ENCODE results near the gene TRIM37.
"Not testable (repeated sequence)": the region's sequence is repeated elsewhere in the genome, so short reads cannot be mapped to it uniquely, and the experiment has no call there.

The TRIM37 gene

DNA sequence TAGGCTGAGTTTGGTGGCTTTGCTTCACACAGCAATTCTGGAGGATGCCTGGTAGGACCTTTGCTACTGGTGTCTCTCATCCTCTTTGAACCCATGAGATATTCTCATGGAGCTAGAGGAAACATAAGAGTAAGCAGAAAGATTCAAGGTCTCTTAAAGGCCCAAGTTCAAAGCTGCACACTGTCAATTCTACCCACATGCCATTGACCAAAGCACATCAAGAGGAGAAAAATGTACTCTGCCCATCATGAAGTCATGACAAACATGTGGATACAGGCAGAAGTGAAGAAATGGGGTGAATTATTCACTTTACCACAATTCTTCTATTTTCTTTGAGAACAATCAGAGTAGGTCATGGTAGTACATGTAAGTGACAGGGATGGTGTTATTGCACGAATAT, 35.2 kb upstream of the TRIM37 start:
- H3K4me3 ChIP-seq (ENCODE audit: low read length), result no peak overlapping the region
- no peaks in the 10 kb centered on the region for H3K9me3 ChIP-seq (ENCODE audit: control insufficient read depth, low read length)
- H3K9ac ChIP-seq (ENCODE audit: low read length), result no peak overlapping the region
- no peak for DNase-seq (ENCODE audit: low read depth)
- no peaks in the 10 kb centered on the region for H3K36me3 ChIP-seq (ENCODE audit: control insufficient read depth, insufficient read depth, low read length, severe bottlenecking)
- no peaks in the 10 kb centered on the region for H3K4me1 ChIP-seq (ENCODE audit: control insufficient read depth, insufficient read depth, low read length)
- no peaks in the 10 kb centered on the region for H3K27me3 ChIP-seq (replicated peaks; ENCODE audit: control insufficient read depth, insufficient read depth, low read length)

- no peaks in the 10 kb centered on the region for H3K36me3 ChIP-seq (ENCODE audit: control insufficient read depth, insufficient read depth, low read length, severe bottlenecking)
Measured at GRCh38 chr17:59139939-59140338, 33.3 kb upstream of the TRIM37 start.

DNA sequence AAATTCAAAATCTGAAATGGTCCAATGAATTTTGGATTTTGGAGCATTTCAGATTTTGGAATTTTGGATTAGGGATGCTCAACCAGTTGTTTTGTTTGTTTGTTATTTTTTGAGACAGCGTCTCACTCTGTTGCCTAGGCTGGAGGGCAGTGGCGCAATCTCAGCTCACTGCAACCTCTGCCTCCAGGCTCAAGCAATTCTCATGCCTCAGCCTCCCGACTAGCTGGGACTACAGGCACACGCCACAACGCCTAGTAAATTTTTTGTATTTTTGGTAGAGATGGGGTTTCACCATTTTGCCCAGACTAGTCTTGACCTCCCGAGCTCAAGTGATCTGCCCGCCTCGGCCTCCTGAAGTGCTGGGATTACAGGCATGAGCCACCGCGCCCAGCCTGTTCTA, 31.7 kb upstream of the TRIM37 start:
- H3K9me3 ChIP-seq (ENCODE audit: control insufficient read depth, low read length); H3K4me3 ChIP-seq (ENCODE audit: low read length); H3K36me3 ChIP-seq (ENCODE audit: control insufficient read depth, insufficient read depth, low read length, severe bottlenecking); H3K4me1 ChIP-seq (ENCODE audit: control insufficient read depth, insufficient read depth, low read length); H3K27me3 ChIP-seq (replicated peaks; ENCODE audit: control insufficient read depth, insufficient read depth, low read length); DNase-seq (ENCODE audit: low read depth); H3K9ac ChIP-seq (ENCODE audit: low read length): not testable (repeated sequence)

More at GRCh38 chr17:59139939-59140338, 33.3 kb upstream of the TRIM37 start:
- Histone ChIP-seq H3K9ac (ENCODE audit: low read length) (no peak overlapping the region), H3K9me3 (ENCODE audit: control insufficient read depth, low read length) (no peaks in the 10 kb centered on the region), H3K4me1 (ENCODE audit: control insufficient read depth, insufficient read depth, low read length) (no peaks in the 10 kb centered on the region), H3K4me3 (ENCODE audit: low read length) (no peak overlapping the region), H3K27me3 (replicated peaks; ENCODE audit: control insufficient read depth, insufficient read depth, low read length) (no peaks in the 10 kb centered on the region)
- DNase-seq (ENCODE audit: low read depth), result no peak

DNA sequence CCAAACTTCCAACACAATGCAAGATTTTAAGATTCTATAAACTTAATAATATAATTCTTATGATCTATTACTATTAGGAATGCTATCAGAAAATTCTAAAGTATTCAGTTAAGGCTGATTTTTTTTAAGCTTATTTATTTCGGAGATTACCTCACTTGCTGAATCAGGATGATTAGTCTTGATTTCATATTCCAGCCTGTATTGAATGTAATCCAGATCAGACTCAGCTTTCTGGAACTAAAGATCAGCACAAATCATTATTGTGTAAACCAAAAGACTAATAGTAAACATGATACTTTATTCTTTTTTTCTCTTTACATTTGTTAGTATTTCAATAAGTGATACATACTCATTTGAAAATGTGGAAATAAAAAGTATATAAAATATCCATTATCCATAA, 24.5 kb upstream of the TRIM37 start:
- no peaks in the 10 kb centered on the region for H3K36me3 ChIP-seq (ENCODE audit: control insufficient read depth, insufficient read depth, low read length, severe bottlenecking)
- DNase-seq (ENCODE audit: low read depth), result no peak
- peaks cover 12% of the 10 kb centered on the region for H3K4me1 ChIP-seq (ENCODE audit: control insufficient read depth, insufficient read depth, low read length)
- peak overlapping the region; percentile 23 for H3K4me3 ChIP-seq (ENCODE audit: low read length)
- H3K9ac ChIP-seq (ENCODE audit: low read length), result peak overlapping the region; percentile 15
- no peaks in the 10 kb centered on the region for H3K27me3 ChIP-seq (replicated peaks; ENCODE audit: control insufficient read depth, insufficient read depth, low read length)
- no peaks in the 10 kb centered on the region for H3K9me3 ChIP-seq (ENCODE audit: control insufficient read depth, low read length)

DNA sequence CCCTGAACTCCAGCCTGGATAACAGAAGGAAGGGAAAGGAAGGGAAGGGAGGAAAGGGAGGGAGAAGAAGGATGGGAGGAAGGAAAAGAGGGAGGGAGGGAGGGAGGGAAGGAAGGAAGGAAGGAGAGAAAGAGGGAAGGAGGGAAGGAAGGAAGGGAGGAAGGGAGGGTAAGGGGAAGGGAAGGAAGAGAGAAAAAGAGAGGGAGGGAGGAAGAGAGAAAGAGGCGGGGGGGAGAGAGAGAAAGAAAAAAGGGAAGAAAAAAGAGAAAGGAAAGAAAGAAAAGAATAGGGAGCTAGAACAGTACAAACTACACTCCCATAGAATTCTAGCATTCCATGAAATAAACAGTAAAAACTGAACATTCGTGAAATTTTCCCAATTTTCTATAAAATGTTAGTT, 23.1 kb upstream of the TRIM37 start:
- no peak for DNase-seq (ENCODE audit: low read depth)
- no peaks in the 10 kb centered on the region for H3K36me3 ChIP-seq (ENCODE audit: control insufficient read depth, insufficient read depth, low read length, severe bottlenecking)
- peaks cover 12% of the 10 kb centered on the region for H3K4me1 ChIP-seq (ENCODE audit: control insufficient read depth, insufficient read depth, low read length)
- no peaks in the 10 kb centered on the region for H3K9me3 ChIP-seq (ENCODE audit: control insufficient read depth, low read length)
- H3K4me3 ChIP-seq (ENCODE audit: low read length), result no peak overlapping the region
- no peak overlapping the region for H3K9ac ChIP-seq (ENCODE audit: low read length)
- H3K27me3 ChIP-seq (replicated peaks; ENCODE audit: control insufficient read depth, insufficient read depth, low read length), result no peaks in the 10 kb centered on the region

- Histone ChIP-seq H3K4me3 (ENCODE audit: low read length) (no peak overlapping the region), H3K4me1 (ENCODE audit: control insufficient read depth, insufficient read depth, low read length) (peaks cover 12% of the 10 kb centered on the region), H3K9me3 (ENCODE audit: control insufficient read depth, low read length) (no peaks in the 10 kb centered on the region), H3K27me3 (replicated peaks; ENCODE audit: control insufficient read depth, insufficient read depth, low read length) (no peaks in the 10 kb centered on the region), H3K9ac (ENCODE audit: low read length) (no peak overlapping the region), H3K36me3 (ENCODE audit: control insufficient read depth, insufficient read depth, low read length, severe bottlenecking) (no peaks in the 10 kb centered on the region)
- DNase-seq (ENCODE audit: low read depth), result no peak
Measured at GRCh38 chr17:59126809-59127417, 20.2 kb upstream of the TRIM37 start.

DNA sequence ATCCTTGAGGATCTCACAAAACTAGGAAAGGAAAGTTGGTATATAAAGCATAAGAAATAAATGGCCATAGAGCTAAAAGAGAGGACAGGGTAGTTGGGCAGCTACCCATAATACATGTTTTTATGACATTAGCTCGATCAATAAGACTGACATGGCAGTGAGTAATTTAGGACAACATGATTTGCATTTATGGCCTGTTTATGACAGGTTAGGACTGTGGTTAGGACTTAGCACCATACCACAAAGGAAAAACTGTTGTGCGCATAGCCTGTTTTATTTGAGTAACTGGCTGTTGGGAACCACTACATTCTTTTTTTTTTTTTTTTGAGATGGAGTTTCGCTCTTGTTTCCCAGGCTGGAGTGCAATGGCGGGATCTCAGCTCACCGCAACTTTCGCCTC, 18.0 kb upstream of the TRIM37 start:
- Histone ChIP-seq H3K27me3 (replicated peaks; ENCODE audit: control insufficient read depth, insufficient read depth, low read length) (no peaks in the 10 kb centered on the region), H3K4me1 (ENCODE audit: control insufficient read depth, insufficient read depth, low read length) (no peaks in the 10 kb centered on the region), H3K4me3 (ENCODE audit: low read length) (no peak overlapping the region), H3K36me3 (ENCODE audit: control insufficient read depth, insufficient read depth, low read length, severe bottlenecking) (no peaks in the 10 kb centered on the region), H3K9me3 (ENCODE audit: control insufficient read depth, low read length) (no peaks in the 10 kb centered on the region), H3K9ac (ENCODE audit: low read length) (no peak overlapping the region)
- DNase-seq (ENCODE audit: low read depth), result no peak

DNA sequence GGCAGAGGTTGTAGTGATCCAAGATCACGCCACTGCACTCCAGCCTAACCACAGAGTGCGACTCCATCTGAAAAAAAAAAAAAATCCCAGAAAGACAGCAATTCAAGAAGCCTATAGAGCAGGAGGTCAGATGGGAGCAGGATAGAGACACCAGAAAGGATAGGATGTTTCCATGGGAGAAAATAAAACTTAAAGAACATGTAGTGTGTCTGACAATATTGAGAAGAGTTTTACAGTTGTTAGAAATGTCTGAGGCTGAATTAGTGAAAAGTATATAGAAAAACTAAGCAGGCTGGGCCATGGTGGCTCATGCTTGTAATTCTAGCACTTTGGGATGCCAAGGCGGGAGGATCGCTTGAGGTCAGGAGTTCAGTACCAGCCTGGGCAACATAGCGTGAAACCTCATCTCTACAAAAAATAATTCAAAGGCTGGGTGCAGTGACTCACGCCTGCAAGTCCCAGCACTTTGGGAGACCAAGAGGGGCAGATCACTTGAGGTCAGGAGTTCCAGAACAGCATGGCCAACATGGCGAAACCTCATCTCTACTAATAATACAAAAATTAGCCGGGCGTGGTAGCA, 15.3 kb upstream of the TRIM37 start:
- no peak for DNase-seq (ENCODE audit: low read depth)
- no peaks in the 10 kb centered on the region for H3K36me3 ChIP-seq (ENCODE audit: control insufficient read depth, insufficient read depth, low read length, severe bottlenecking)

DNA sequence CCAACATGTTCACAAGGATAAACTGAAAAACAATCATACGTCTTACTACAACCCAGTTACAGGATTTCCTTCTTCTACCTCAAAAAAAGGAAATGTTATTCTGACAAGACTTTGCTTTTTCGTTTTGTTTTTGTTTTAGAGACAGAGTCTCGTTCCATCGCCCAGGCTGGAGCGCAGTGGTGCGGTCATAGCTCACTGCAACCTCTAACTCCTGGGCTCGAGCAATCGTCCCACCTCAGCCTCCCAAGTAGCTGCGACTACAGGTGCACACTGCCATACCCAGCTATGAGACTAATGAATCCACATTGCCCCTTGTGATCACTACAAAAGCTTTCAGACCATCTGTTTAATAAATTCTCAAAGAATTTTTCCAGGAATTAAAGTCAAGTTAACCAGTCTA, 8.8 kb upstream of the TRIM37 start:
- no peak for DNase-seq (ENCODE audit: low read depth)
- H3K4me1 ChIP-seq (ENCODE audit: control insufficient read depth, insufficient read depth, low read length), result no peaks in the 10 kb centered on the region
- H3K9ac ChIP-seq (ENCODE audit: low read length), result no peak overlapping the region
- H3K9me3 ChIP-seq (ENCODE audit: control insufficient read depth, low read length), result no peaks in the 10 kb centered on the region
- no peaks in the 10 kb centered on the region for H3K36me3 ChIP-seq (ENCODE audit: control insufficient read depth, insufficient read depth, low read length, severe bottlenecking)
- H3K27me3 ChIP-seq (replicated peaks; ENCODE audit: control insufficient read depth, insufficient read depth, low read length), result no peaks in the 10 kb centered on the region
- no peak overlapping the region for H3K4me3 ChIP-seq (ENCODE audit: low read length)

More for the DNA sequence above, 15.3 kb upstream of the TRIM37 start:
- H3K4me1 ChIP-seq (ENCODE audit: control insufficient read depth, insufficient read depth, low read length), result no peaks in the 10 kb centered on the region
- H3K9ac ChIP-seq (ENCODE audit: low read length), result no peak overlapping the region
- H3K27me3 ChIP-seq (replicated peaks; ENCODE audit: control insufficient read depth, insufficient read depth, low read length), result no peaks in the 10 kb centered on the region
- no peaks in the 10 kb centered on the region for H3K9me3 ChIP-seq (ENCODE audit: control insufficient read depth, low read length)
- no peak overlapping the region for H3K4me3 ChIP-seq (ENCODE audit: low read length)

DNA sequence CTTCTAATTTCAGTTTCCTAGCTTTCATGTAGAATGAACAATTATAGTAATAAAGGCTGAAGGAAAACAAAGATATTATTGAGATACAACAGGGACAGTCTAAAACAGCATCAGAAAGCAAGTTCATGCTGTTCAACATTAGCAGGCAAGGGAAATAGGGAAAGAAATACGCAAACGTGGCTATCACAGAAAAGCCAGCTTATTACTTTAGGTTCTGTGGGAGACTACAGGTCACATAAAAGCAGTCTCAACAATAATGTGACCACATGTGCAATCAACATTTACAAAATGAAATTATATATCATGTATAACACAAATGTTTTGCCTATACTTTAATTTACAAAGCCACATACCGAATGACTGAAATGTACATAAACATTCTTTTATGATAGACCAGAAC, 4.9 kb upstream of the TRIM37 start:
- no peaks in the 10 kb centered on the region for H3K9me3 ChIP-seq (ENCODE audit: control insufficient read depth, low read length)
- H3K27me3 ChIP-seq (replicated peaks; ENCODE audit: control insufficient read depth, insufficient read depth, low read length), result no peaks in the 10 kb centered on the region
- no peaks in the 10 kb centered on the region for H3K36me3 ChIP-seq (ENCODE audit: control insufficient read depth, insufficient read depth, low read length, severe bottlenecking)
- no peak overlapping the region for H3K4me3 ChIP-seq (ENCODE audit: low read length)
- no peak for DNase-seq (ENCODE audit: low read depth)
- no peak overlapping the region for H3K9ac ChIP-seq (ENCODE audit: low read length)
- H3K4me1 ChIP-seq (ENCODE audit: control insufficient read depth, insufficient read depth, low read length), result peaks cover 6% of the 10 kb centered on the region

DNA sequence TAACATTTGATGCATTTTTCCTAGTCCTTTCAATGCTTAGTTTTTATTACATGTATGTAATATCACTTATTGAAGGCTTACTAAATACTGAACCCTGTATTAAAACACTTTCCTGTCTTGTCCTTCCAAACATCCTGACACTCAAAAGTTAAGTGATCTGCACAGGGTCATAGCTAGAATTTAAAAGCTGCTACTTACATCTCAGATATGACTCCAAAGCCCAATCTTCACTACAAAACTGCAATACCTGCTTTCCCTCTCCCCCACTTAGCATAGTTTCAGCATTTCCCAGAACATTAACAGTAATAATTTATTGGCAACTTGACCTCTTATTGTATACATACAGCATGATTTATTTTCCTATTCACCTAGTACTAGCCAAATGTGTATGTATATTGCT, 4.3 kb upstream of the TRIM37 start:
- Histone ChIP-seq H3K36me3 (ENCODE audit: control insufficient read depth, insufficient read depth, low read length, severe bottlenecking) (no peaks in the 10 kb centered on the region), H3K4me3 (ENCODE audit: low read length) (no peak overlapping the region)

More for the DNA sequence above, 4.3 kb upstream of the TRIM37 start:
- DNase-seq (ENCODE audit: low read depth), result no peak
- Histone ChIP-seq H3K9me3 (ENCODE audit: control insufficient read depth, low read length) (no peaks in the 10 kb centered on the region), H3K9ac (ENCODE audit: low read length) (no peak overlapping the region), H3K27me3 (replicated peaks; ENCODE audit: control insufficient read depth, insufficient read depth, low read length) (no peaks in the 10 kb centered on the region), H3K4me1 (ENCODE audit: control insufficient read depth, insufficient read depth, low read length) (peaks cover 6% of the 10 kb centered on the region)
